GM11168 (cell line): ENCODE measurements around the gene LTBP1.

ENCODE experiments used
- in situ Hi-C: fragments of 300-500 bp; cut with MboI; formaldehyde crosslinking; loops from one replicate; pipeline ENCODE4 v1.12.0; 2022; ENCODE audit warnings: low sequenced_read_pairs; ENCODE audit not compliant: unreplicated experiment

The LTBP1 gene

DNA sequence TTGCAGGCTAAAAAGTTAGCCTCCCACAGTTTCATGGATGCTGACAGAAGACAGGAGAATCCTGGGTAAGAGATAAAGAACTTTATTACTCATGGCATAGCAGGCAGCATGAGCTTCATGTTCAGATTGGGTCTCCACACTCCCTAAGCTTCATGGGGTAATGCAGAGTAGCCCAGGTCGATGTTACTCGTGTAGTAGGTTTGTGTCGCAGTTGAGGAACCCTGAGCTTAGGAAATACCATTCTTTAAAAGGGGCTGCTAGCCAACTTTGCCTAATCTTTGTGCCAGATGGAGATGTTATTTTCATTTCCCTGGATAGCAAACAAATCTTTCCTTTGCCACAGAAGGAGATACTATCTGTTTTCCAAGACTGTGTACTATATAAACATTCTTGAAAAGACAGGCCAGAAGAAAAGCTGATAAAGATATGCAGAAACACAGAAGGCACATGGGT is 117.6 kb downstream of the LTBP1 start:
- in situ Hi-C loops = no loop called here

DNA sequence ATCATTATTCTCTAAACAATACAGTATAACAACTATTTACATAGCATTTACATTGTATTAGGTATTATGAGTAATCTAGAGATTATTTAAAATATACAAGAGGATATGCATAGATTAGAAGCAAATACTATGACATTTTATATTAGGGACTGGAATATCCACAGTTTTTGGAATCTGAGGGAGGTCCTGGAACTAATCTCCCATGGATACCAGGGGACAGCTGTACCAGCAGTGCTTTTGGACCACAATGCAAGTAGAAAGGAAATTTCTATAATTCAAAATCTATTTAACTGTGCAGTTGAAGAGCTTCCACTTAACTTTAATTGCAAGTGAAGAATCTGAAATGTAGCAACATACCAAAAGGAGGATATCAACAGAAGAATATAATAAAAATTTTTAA is 120.8 kb downstream of the LTBP1 start:
- in situ Hi-C loops = no loop called here

DNA sequence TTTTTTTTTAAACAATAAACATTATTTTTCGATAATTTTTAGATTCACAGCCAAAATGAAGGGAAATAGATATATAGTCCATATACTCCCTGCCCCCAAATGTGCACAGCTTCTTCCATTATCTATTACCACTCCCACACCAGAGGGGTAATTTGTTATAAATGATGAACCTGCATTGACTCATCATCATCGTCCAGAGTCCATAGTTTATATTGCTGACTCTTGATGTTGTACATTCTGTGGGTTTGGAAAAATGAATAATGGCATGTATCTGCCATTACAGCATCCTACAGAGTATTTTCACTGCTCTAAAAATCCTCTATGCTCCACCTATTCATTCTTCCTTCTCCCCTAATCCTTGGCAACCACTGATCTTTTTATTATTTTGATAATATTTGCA is 121.5 kb downstream of the LTBP1 start:
- in situ Hi-C loops = no loop called here

- in situ Hi-C loops = no loop called here
Observed at GRCh38 chr2:33069894-33070651, 123.3 kb downstream of the LTBP1 start.

GRCh38 chr2:33071591-33071990 is 124.8 kb downstream of the LTBP1 start:
- in situ Hi-C loops = no loop called here

GRCh38 chr2:33072614-33073013 is 125.9 kb downstream of the LTBP1 start:
- in situ Hi-C loops = no loop called here

DNA sequence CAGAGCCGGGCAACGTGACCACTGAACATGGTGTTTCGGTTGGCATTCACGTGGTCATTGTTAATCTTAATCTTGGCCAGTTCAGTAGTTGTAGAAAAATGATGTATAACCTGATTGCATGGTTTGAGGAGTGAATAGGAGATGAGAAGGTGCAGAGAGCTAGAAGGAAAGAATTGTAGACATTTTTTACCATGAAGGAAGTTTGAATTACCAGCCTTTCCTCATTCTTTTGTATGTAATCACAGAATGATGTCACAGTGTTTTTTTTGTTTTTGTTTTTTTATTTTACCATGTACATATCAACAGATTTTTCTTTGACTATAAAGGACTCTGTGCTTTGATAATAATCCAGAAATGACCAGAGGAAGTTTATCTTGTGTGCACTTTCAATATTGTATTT is 126.3 kb downstream of the LTBP1 start:
- in situ Hi-C loops = no loop called here

GRCh38 chr2:33074197-33074596 is 127.4 kb downstream of the LTBP1 start:
- in situ Hi-C loops = no loop called here

DNA sequence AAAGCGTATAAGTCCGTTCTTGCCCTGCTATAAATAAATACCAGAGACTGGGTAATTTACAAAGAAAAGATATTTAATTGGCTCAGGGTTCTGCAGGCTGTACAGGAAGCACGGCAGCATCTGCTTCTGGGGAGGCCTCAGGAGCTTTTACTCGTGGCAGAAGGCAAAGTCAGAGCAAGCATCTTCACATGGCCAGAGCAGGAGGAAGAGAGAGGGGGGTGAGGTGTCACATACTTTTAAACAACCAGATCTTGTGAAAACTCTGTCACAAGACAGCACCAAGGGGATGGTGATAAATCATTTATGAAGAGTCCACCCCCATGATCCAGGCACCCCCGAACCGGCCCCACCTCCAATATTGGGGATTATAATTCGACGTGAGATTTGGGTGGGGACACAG is 130.6 kb downstream of the LTBP1 start:
- in situ Hi-C loops = no loop called here

DNA sequence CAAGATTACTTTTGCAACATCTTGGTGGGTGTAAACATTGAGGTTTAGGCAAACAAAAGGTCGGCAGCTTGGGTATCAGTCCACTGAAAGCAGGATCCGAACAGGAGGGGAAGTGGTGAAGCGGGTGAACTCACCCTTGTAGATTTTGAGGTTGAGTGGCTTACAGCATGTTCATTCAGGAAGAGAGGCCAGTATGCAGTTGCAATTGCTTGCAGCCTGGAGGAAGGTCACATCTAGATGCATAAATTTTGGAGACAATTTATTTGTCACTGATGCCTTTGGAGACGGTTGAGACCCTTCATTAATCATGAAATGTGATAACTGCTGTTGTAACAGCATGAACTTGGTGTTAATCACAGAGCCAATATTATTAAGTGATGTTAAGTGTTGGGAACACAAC is 131.1 kb downstream of the LTBP1 start:
- in situ Hi-C loops = no loop called here

- in situ Hi-C loops = no loop called here
Observed at GRCh38 chr2:33081691-33082090, 134.9 kb downstream of the LTBP1 start.

GRCh38 chr2:33083699-33084387 is 137.1 kb downstream of the LTBP1 start:
- in situ Hi-C loops = no loop called here

GRCh38 chr2:33084433-33084832 is 137.7 kb downstream of the LTBP1 start:
- in situ Hi-C loops = no loop called here

DNA sequence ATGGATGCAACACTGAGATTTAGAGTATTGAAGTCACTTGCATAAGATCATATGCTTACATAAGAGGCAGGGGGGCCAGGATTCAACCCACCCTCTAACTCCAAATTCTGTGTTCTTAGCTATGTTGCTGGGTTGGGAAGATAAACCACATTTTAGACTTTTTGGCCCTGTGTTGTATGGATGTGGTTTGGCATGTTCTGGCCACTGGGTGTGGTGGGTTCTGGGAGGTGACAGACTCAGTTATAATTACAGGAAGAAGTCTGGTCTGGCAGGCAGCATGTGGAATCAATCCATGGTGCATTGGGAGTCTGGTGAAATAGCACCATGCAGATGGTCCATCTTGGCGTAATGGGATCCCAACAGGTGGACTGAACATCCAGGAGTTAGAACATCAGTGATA is 138.9 kb downstream of the LTBP1 start:
- in situ Hi-C loops = no loop called here

DNA sequence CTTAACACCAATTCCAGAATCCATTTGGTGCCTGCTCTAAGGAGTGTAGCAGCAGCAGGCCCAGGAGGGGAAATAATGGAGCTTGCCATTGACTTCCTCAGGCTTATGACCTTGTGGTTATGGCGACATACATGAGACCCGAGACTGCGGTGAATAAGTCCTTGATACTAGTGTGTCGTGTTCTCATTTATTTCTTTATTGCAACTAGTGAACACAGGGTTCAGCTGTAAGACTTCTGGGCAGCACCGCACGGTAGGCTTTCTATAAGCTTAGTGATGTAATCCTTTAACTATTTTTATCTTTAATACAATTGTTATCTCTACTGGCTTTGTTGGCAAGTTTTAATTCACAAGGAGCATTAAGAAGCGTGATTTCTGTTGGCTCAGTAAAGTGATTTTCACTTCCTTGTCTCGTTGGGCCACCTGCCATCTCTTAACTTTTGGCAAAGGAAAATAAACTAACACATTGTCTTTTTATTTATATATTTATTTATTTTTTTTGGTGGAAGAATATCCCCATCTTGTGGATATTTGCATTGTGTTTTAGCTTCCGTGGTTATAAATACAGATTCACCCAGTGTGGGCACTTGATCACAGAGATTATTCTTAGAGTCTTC is 139.8 kb downstream of the LTBP1 start:
- in situ Hi-C loops = no loop called here

GRCh38 chr2:33090553-33091134 is 143.9 kb downstream of the LTBP1 start:
- in situ Hi-C loops = no loop called here

DNA sequence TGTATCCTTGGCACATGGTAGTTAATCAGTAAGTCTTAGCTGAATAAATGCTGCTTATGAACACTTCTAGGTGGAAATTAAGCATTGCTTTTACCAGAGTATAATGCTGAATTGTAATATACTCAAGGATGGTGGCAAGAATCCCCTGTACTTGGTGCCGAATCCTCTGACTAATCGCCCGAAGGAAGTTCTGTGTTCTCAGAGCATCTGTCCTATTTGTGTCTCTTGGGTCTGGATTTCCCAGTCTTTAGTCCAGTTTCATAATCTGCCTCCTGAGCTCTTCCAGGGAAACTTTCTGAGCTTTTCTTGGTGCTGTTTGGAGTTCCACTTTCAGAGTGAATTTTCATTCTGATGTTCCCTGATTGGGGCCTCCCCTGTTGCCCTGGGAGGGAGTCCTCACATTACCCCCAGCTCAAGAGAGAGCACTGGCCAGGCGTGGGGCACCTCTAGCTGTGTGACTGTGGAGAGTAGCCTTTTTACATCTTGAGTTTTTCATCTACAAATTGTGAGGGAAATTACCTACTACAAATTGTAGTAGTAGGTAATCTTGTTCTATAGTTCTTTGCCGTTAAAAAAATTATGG is 144.9 kb downstream of the LTBP1 start:
- in situ Hi-C loops = no loop called here

- in situ Hi-C loops = no loop called here
Observed at GRCh38 chr2:33093283-33093993, 146.7 kb downstream of the LTBP1 start.

DNA sequence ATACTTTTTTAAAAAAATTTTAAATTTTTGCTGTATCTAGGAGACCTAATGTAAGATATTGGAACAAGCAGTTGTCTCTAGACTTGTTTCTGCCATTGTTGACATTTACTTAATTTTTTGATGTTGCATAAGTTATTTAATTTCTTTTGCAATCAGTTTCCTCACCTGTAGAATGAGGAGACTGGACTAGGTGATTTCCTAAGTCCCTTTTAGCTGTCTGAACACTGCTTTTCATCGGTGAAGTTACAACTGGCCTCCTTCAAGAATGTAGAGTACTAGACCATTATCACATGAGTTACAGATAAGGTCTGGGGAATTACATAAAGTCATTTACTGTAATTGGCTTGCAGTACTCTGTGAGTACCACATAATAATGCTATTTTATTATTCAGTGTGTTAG is 147.6 kb downstream of the LTBP1 start:
- in situ Hi-C loops = no loop called here

- in situ Hi-C loops = no loop called here
Observed at GRCh38 chr2:33099989-33100388, 153.2 kb downstream of the LTBP1 start.
